Fibroblast of skin of back (primary cell): ENCODE measurements around the gene INSR.
"Not testable (repeated sequence)": the region's sequence is repeated elsewhere in the genome, so short reads cannot be mapped to it uniquely, and the experiment has no call there.

ENCODE experiments used
- DNase-seq: peaks from one replicate; pipeline ENCODE4 v3.0.0-alpha.2; 2013

The INSR gene

DNA sequence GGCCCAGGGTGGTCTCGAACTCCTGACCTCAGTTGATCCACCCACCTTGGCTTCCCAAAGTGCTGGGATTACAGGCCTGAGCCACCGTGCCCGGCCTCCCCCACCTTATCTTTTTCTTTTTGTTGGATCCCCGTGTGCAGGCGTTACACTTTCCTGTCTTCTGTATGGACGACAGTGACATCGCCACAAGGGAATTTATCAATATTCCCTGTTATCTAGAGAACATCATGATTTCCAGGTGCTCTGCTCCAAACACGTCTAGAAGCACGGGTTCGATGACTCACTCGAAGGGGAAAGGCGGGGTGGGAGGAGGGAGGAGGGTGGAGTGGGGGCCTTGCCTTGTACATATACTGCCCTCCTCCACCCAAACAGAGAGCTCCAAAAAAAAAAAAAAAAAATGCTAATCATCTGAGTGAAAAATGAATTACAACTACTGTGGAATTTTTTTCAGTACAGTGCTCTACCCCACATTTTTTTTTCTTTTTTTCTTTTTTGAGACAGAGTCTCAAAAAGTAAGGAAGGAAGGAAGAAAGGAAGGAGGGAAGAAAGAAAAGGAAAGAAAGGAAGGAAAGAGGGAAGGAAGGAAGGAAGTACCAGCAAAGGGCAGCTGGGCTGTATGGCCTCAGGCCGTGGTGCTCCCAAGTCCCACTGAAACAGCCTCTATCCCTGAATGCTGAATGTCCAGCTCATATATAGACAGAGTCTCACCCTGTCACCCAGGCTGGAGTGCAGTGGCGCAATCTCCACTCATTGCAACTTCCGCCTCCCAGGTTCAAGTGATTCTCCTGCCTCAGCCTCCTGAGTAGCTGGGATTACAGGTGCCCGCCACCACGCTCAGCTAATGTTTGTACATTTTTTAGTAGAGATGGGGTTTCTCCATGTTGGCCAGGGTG is 36.8 kb downstream of the INSR start:
- DNase-seq: peak; percentile 17

DNA sequence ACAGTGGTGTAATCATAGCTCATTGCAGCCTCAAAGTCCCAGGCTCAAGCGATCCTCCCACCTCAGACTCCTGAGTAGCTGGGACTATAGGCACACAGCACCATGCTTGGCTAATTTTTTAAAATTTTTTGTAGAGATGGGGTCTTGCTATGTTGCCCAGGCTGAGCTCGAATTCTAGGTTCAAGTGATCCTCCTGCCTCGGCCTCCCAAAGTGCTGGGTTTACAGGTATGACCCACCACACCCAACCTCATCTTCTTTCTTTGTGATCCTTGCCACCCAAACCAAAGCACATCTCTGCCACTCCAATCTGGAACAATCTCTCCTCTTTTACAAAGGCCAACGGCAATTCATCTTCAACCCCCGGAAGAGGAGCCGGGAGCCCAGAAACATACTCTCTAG is 38.6 kb downstream of the INSR start:
- DNase-seq: no peak

DNA sequence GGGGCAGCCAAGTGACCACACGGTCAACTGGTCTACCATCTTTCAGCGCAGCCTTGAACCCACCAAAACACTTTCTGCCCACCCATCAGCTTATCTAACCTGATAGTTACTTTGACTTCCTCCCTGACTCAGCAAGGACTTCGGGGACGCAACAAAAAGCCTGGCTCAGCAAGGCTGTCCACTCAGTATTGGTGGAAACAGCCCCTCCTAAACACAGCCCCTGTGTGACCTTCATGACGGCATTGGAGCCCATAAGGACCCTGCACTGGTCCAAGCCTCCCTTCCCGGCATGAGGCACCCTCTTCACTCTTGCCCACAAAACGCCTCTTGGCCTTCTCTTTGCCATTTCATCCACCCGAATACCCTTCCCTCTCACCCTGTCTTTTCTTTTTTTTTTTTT is 39.1 kb downstream of the INSR start:
- no peak for DNase-seq

DNA sequence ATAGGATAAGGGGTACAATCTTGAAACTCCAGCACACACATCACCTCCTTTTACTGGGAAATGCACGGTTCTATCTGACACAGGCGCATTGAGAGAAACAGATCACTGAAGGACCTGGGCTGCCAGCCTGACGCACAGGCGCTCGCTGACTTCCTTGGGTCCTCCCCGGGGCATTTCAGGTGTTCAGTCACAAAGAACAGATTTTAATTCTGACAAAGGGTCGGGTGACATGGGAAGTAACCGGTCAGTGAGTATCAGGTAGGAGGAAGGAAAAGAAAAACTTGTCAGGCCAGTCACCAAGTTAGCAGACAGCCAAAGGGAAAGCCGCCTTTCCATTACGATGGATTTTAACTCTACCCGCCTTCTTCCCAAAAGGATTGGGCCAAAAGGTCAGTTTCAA is 39.6 kb downstream of the INSR start:
- DNase-seq: no peak

DNA sequence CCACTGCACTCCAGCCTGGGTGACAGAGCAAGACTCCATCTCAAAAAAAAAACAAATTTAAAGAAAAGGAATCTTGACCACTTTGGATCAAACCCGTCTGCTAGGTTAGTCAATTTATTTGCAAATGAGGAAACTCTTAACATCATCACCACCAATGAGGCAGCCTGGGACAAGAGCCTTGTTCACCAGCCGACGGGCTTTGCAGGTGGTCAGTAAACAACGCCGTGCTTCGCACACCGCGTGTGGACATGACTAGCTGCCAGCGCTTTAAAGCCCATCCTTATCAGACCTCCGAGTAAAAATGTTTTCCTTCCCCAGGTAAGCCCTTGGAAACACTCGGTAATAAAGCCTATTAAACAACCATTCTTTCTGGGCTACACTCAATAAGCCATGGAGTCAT is 41.9 kb downstream of the INSR start:
- DNase-seq: no peak

DNA sequence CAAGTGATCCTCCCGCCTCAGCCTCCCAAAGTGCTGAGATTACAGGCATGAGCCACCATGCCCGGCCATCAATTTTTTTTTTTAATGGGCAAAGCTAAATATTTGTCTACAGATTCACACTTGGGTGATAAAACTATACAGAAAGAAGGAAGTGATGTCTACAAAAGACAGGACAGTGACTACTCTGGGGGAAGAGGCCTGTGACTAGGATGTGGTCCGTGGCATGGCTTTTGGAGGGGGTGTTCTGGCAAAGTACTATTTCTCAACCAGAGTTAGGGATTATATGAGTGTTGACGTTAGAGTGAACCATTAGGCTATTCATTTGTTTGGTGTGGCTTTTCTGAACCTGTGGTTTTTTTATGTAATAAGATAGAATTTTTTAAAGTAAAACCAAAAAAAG is 42.7 kb downstream of the INSR start:
- DNase-seq: no peak

DNA sequence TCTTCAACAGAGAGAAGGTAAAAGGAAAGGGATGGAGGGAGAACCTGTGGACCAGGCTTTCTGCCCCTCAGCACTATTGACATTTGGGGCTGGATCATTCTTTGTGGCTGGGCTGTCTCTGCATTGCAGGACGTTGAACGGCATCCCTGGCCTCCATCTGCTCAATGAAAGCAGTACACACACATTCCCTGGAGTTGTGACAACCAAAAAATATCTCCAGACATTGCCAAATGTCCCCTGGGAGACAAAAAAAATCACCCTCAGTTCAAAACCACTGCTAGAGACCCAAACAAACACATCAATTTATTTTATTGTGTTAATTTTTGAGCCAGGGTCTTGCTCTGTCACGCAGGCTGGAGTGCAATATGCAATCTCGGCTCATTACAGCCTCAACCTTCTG is 43.3 kb downstream of the INSR start:
- peak; percentile 33 for DNase-seq

DNA sequence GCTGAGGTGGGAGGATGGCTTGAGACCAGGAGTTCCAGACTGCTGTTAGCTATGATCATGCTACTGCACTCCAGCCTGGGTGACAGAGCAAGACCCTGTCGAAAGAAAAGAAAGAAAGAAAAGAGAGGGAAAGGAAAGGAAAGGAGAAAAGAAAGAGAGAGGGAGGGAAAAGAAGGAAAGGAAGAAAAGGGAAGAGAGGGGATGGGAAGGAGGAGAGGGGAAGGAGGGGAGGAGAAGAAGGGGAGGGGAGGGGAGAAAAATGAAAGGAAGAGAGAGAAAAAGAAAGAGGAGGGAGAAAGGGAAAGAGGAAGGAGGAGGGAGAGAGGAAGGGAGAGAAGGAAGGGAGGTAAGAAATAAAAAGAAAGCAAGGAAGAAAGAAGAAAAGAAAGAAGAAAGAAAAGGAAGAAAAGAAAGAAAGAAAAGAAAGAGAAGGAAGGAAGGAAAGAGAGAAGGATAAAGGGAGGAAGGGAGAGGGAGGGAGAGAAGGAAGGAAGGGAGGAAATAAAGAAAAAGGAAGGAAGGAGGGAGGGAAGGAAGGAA is 44.1 kb downstream of the INSR start:
- DNase-seq: no peak

DNA sequence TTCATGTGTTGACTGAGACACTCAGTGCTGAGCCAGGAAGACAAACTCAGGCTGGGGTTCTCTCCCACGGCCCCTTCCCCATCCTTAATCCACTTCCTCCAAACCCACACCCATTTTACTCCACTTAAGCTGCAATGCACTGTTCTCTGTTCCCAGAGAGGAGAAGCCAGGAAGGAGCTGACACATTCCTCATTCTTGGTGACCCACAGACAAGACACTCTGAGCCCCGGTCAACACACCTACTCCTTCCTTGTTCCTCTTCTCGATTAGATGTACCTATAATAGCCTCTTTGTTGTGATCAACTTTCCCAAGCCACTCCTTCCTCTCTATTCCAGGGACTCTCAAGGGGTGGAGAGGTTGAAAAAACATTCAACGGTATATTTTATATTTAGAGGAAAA is 47.1 kb downstream of the INSR start:
- DNase-seq: no peak

DNA sequence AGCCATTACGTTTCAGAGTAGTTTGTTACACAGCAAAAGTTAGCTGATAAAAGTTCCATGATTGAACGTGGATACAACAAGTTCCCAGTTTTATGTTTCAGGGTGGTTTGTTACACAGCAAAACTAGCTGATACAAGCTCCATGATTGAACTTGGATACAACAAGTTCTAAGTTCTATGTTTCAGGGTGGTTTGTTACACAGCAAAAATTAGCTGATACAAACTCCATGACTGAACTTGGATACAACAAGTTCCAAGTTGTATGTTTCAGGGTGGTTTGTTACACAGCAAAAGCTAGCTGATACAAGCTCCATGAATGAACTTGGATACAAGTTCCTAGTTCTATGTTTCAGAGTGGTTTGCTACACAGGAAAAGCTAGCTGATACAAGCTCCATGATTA is 47.6 kb downstream of the INSR start:
- no peak for DNase-seq

DNA sequence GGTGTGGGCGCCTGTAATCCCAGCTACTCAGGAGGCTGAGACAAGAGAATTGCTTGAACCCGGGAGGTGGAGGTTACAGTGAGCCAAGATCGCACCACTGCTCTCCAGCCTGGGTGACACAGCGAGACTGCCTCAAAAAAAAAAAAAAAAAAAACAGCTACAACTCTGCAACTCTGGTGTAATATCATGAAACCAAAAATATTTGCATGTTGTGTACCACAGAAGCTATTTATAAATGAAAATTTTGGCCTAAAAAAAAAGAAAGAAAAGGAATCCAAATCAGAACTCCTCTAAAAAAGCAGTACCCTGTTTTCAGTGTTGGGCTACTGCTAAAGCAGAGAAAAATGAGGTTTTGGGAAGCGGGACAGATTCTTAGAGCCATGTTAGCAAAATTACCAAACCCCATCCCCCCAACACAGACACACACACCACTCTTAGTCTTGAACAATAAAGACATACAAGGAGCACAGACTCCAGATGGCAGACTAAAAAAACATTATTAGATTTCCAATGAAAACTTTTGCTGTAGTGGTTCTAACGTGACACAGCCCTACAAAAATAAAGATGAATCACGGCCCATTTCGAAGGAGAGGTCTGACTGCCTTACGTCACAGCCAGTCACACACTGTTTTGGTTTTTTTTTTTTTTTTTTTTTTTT is 51.5 kb downstream of the INSR start:
- peak; percentile 91 for DNase-seq

DNA sequence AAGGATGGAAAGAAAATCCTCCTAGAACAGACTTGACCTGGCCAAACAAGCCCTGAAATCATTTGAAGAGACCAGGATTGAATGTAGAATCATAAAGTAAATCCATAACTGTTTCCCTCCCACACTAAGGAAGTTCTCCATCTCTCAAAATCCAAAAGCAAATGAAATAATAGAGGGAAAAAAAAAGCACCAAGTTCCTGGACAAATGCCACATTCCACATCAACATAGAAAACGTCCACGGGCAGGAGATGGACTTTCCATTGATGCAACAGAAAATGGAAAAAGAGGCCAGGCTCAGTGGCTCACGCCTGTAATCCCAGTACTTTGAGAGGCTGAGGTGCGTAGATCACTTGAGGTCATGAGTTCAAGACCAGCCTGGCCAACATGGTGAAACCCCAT is 56.2 kb downstream of the INSR start:
- no peak for DNase-seq

DNA sequence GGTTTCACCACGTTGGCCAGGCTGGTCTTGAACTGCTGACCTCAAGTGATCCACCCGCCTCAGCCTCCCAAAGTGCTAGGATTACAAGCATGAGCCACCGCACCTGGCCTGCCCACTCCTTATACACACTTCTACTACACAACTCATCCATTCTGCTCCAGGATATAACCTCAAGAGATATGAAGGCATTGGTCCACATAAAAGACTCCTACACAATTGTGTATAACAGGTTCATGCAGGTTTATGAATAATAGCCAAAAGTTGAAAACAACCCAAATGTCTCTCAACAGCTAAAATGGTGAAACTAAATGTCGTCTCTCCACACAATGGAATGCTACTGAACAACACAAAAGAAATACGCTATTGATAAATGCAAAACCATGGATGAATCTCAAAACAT is 58.1 kb downstream of the INSR start:
- DNase-seq: no peak

DNA sequence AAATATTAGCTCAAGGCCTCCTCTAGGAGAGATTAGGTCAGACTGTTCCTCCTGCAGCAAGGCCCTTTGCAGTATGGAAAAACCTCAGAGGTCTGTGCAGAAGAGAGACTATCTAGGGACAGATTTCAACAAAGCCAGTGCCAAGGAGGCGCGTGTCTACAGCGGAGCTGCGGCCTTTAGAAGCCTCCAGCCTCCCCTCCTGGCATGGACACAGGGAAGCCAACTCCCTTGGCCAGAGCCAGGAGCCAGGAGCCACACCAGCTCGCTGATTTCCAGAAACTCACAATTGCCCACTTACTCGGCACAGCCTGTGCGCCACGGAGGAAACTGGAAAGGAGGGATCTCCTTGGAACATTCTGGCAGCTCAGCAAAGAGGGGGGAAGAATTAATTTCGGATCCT is 63.4 kb downstream of the INSR start:
- no peak for DNase-seq

DNA sequence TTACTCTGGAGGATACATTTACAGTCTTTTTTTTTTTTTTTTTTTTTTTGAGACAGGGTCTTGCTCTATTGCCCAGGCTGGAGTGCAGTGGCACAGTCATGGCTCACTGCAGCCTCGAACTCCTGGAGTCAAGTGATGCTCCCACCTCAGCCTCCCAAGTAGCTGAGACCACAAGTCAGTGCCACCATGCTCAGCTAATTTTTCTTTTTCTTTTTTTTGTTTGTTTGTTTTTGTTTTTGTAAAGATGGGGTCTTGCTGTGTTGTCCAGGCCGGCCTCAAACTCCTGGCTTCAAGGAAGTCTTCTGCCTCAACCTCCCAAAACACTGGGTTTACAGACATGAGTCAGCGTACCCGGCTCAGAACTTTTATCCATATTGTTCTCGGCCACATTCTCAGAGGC is 64.5 kb downstream of the INSR start:
- DNase-seq: no peak

DNA sequence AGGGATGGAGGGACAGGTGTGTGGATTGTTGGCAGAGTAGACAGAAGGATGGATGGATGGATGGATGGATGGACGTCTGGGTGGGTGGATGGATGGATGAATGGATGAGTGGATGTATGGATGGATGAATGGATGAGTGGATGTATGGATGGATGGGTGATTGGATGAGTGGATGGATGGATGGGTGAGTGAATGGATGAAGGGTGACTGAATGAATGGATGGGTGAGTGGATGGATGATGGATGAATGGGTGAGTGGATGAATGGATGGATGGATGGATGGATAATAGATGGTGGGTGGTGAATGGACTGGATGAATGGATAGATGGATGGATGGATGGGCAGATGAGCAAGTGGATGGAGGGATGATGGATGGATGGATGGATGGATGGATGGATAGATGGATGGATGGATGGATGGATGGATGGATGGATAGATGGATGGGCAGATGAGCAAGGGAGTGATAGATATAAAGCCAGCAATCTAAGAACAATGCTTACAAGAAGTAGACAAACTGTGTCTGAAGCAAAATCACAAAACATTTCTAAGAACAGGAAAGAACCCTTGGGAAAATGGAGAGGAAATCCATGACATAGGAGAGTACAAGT is 65.2 kb downstream of the INSR start:
- DNase-seq: no peak

DNA sequence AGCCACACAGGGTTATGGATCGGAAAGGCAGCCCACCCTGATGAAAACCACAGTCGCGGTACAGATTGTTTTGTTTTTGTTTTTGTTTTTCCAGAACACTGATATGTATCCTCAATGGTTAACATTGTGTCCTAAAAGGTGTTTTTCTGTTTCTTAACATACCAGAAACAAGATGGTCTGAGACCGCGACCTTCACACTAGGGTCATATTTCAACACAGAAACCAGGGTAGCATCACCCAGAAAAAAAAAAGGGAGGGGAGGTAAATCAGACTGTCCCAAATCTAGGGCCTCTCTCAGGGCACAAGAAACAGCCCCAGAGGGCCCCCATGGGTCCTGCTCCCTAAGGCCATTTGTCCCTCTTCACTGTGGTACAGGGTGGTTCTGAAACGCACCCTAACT is 66.5 kb downstream of the INSR start:
- DNase-seq: no peak

DNA sequence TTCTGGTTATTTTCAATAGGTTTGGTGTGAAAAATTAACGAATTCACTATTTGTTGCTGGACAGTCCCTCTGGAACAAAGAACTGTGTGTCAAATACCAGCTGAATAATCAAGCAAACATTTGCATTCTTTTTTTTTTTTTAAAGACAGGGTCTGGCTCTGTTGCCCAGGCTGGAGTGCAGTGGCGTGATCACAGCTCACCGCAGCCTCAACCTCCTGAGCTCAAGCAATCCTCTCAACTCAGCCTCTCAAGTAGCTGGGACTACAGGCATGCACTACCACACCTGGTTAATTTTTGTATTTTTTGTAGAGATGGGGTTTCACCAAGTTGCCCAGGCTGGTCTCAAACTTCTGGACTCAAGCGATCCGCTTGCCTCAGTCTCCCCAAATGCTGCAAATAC is 67.1 kb downstream of the INSR start:
- not testable (repeated sequence) for DNase-seq

DNA sequence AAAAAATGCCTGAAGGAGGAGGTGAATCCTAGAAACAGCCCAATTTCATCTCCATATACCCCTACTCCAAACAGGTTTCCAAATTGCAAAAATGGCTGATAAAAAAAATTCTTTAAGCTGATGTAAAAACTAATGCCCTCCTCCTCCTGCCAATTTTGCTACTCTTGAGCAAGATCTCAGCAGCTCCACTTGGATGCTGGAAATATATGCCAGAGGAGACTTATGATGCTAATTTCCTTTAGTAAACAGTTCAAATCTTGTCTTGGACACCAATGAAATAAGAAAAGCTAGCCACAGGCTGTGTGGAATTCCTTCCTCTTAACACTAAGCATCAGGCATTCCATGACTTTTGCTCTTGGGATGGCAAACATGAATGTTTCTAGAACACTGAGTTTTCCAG is 67.5 kb downstream of the INSR start:
- DNase-seq: no peak

DNA sequence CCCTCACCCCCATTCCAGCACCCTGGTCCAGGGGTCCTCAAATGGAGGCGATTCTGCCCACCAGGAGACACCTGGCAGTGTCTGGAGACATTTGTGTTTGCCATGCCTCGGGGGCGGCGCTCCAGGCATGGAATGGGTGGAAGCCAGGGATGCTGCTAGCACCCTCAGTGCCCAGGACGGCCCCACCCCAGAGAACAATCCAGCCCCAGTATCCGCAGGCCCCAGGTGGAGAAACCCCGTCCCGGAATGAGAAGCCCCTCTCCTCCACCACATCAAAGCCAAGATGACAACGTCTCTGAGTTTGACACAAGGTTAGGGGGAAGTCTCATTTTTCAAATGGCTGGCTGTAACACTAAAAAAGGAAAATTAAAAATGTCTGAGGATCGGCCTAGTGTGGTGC is 68.5 kb downstream of the INSR start:
- DNase-seq: no peak

DNA sequence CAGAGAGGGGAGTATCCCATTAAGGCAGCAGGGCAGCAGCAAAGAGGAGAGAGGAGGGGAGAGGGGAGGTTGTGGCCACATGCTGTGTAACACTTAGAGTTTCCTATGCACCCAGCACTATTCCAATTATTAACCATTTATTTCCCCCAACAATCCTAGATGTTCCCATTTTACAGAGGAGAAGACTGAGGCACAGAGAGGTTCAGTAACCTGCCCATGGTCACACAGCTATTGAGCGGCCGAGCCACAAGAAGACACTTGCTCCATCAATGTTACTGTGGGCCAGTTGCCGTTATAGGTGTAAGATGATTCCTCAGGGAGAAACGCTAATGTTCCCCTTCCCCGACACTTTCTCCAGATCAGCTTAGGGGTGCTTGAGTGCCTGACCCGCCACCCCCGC is 69.2 kb downstream of the INSR start:
- no peak for DNase-seq

DNA sequence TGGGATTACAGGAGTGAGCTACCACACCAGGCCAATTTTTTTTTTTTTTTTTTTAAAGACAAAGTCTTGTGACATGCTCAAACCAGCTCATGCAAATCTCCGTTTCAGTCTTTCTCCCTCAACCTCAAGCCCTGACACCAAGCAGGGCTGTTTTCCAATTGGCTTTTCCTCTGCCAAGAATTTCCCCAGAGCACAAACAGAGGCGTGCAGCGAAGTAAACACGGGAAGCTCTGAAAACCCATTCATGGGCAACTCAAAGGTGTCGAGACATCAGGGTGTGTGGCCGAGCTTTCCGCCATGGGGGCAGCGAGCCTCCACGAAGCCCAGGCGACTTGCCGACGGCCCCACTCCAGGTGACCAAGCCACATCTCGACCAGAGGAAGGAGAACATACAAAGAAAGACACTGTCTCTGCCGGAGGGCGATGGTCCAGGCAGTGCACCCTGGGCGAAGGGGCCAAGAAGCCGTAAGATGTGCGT is 70.0 kb downstream of the INSR start:
- no peak for DNase-seq

DNA sequence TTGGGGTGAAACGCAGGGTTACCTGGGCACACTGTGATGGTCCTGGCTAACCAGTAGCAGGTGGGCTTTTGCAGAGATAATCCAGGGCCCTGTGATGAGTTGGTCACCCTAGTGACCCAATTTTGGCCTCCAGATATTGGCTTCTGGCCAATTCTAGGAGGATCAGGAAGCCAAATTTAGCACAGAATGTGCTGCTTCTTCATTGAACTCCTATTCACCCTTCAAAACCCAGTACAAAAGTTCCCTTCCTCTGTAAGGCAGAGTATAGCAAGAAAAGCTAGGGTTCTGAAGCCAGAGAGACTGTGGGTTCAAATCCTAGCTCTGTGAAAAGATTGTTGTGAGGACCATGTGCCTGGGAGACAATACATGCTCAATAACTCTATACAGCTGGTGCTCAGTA is 70.8 kb downstream of the INSR start:
- no peak for DNase-seq

DNA sequence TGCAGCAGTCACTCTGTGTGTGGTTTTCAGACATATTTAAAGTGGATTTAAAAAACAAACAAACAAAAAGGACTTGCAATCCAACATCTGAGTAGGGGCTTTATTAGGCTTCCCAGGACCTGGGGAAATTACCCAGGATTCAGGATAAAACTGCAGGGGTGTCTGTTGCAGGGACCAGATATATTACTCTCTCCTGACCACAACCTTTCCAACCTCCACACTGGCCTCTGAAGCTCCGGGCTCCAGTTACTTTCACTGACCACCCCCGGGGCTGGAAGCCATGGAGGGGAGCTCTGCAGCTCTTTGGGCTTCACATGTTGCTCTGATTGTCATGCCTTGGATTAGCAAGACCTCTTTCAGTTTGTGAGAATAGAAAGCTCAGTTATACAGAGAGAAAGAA is 75.2 kb downstream of the INSR start:
- no peak for DNase-seq
